GM19463 (cell line): ENCODE results near the gene SMIM33.
"Not testable (repeated sequence)": the region's sequence is repeated elsewhere in the genome, so short reads cannot be mapped to it uniquely, and the experiment has no call there.

Source experiments
- ATAC-seq: cut with Tn5 transposase; IDR thresholded peaks from one replicate; pipeline ENCODE4 v1.9.1; 2021; ENCODE audit warnings: mild to moderate bottlenecking, moderate library complexity; ENCODE audit not compliant: unreplicated experiment

SMIM33 gene

DNA sequence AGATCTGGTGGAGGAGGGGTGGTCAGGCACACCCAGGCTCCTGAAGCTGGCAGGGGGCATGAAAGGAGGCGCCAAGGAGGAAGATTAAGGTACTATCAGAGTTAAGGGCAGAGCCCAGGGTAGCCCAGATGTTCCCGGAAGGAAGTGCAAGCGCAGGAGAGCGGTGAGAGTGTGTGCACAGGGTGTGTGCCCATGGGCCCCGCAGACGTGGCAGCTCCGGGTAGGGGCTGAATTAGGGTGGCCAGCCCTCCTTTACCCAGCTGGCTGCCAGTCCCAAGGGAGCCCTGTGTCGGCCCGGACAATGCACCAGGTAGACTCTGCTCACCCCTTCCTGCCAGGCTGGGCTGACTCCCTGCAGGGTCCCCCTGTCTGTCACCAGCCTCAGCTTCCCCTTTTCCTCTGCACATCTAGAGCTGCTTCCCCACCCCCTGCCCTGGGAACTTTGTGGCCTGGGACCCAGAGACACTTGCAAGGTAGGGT is at the start of gene SMIM33:
TSS of gene SMIM33 (plus strand) at position 184 of the 480 bp plus-strand sequence. CDS start at position 302, 118 bp downstream.
- ATAC-seq, result no peak

DNA sequence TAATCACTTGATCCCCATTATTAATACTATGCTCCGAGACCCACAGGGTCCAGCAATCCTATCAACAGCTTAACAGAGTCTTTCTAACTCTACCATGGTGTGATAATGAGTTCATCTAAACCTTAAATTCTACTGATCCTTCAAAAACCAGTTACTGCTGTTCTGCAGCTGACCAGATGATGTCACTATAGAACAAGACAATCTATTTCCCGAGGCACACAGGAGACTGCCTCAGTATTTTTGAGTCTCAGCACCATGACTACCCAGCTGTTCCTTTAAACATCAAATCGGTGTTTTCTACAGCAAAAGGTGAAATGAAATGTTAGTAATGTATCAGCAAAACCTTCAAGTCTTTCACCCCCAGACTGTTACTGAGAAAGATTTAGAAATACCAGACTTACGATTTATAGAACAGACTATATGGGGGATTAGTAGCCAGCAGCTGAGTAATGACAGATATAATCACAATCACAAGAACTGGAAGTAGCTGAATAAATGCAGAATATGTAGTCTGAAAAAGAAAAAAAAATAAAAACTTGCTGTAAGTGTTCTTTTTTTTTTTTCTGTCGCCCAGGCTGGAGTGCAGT is 48.4 kb upstream of the SMIM33 start:
- no peak for ATAC-seq

DNA sequence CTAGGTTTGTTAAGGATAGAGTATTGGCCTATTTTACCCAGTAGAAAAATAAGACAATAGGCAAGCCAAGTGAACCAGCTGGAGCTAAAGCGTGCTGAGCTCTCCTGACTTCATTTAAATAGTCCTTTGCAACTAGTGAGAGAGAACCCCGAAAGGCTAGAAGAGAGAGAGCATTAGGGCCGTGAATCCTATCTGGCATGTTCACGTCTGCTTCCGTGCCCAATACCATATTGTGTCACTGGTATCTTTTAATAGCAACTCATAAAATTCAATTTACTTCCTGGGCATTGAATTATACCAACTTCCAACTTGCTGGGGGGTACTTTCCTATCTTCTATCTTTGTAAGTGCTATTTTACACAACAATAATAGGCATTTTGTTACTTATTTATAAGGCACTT is 45.3 kb upstream of the SMIM33 start:
- ATAC-seq, result no peak

DNA sequence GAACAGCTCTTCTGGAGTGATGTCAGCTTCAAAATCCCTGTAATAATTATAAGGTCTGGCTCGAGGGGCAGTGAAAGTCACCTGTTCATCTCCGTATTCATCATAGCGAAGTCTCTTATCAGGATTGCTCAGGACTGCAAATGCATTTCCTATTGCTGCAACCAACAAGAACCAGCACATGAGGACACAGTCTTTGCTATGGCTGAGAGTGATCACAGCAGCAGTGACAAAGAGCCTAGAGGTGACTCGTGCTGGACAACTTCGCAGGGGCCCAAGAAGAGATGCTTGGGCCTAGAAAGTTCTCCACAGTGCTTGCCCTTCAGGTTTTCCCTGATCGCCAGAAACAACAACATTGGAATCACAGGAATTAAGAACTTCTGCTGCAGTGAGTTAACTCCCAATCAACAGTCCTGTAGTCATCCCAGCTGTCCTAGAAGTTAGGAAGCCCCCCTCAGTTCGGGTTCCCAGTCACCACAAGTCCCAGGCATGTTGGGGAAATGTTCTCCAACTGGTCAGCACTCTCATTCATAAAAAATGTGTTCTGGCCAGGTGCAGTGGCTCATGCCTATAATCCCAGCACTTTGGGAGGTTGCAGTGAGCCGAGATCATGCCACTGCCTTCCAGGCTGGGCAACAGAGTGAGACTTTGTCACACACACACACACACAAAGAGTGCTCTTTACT is 44.5 kb upstream of the SMIM33 start:
- no peak for ATAC-seq

DNA sequence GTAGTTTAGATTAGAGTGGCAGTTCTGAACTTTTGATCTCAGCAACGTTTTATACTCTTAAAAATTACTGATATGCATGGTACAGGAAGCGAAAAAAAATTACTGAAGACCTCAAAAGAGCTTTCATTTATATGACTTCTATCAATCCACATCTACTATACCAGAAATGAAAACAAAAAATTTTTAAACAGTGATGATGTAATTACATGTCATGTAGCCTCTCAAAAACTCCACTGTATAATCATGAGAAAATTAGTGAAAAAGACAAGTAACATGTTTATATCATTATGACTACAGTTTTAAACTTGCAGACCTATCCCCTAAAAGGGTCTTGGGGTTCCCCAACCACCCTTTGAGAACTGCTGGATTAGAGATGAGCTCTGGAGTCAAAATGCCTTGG is 40.8 kb upstream of the SMIM33 start:
- ATAC-seq, result no peak

DNA sequence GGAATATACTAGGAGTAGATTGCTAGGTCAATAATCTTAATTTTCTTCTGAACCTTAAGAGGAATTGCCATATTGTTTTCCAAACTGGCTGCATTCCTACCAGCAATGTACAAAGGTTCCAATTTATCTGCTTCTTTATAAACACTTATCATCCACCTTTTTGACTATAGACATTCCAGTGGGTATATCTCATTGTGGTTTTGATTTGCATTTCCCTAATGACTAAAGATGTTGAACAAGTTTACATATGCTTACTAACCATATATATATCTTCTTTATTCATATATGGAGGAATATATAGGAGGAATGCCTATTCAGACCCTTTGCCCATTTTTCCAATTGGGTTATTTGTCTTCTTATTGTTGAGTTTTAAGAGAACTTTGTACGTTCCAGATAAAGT is 39.1 kb upstream of the SMIM33 start:
- ATAC-seq, result no peak

DNA sequence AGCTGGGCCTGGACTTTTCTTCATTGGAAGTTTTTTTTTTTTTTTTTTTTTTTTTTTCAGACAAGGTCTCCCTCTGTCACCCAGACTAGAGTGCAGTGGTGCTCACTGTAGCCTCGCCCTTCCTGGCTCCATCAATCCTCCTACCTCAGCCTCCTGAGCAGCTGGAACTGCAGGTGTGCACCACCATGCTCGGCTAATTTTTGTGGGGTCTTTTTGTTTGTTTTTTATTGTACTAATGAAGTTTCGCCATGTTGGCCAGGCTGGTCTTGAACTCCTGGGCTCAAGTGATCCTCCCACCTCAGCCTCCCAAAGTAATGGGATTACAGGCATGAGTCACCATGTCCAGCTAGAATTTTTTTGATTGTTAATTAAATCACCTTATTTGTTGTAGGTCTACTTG is 35.1 kb upstream of the SMIM33 start:
- no peak for ATAC-seq

DNA sequence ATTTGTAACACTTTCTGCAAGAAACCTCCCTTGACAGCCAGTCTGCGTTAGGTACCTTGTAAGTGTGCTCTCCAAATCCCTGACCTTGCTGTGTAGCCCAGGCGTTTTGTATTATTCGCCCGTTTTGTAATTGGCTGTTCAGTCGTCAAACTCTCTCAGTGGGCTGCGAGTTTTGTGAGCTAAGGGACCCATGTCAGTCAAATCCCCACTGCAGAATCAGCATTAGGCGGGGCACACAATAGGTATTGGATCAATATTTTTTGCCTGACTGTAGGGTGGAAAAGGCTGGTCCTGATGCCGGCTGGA is 32.1 kb upstream of the SMIM33 start:
- ATAC-seq, result no peak

DNA sequence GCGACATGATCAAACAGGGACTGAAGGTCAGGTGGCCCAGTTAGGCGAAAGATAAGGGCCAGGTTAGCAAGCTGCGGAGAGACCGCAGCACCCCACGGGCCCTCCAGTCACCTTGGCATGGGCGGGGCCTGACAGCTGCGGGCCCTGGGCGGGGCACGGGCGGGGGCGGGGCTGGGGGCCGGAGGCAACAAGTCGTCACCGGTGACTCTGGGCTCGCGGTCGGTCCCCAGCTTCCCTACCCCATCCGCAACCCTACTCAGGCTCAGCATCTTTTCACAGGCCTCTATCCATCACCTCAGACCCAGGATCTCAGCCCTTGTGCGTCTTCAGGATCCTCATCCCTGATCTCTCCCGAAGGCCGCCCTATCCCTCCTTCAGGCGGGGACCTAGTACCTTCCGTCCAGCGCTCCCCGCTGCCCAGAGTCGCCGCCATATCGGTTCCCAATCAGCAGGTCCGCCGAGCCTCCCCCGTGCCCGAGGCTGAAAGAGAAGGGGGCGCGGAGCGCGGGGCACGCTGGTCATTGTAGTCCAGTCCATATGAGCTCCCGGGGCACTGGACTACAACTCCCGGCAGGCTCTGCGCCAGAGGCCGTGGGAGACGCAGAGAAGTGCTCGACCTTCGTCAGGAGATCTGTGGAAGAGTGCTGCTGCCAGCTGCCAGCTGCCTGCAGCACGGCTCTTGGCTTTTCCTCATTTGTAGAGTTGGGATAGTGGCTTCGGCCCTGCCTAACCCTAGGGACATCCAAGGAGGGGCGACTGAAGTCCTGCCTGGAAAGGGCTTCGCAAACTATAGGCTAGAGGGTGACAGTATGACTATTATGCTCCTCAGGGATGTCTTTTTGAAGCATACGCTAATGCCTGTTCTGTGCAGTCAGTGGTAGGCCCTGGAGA is 31.5 kb upstream of the SMIM33 start, which contains the start of gene DNAJC18:
TSS of gene DNAJC18 (minus strand) at position 513 of the 891 bp plus-strand sequence. CDS start at position 433, 80 bp downstream.
- ATAC-seq, result peak; percentile 79

DNA sequence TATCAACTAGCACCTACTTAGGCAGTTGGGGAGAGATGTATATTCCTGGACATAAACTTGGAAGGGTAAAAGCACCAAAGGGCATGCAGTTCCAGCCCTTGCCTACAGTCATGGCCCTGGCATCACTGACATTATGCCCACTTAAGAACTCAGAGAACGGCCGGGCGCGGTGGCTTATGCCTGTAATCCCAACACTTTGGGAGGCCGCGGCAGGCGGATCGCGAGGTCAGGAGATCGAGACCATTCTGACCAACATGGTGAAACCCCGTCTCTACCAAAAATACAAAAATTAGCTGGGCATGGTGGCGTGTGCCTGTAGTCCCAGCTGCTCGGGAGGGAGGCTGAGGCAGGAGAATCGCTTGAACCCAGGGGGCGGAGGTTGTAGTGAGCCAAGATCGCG is 30.4 kb upstream of the SMIM33 start:
- ATAC-seq, result not testable (repeated sequence)

DNA sequence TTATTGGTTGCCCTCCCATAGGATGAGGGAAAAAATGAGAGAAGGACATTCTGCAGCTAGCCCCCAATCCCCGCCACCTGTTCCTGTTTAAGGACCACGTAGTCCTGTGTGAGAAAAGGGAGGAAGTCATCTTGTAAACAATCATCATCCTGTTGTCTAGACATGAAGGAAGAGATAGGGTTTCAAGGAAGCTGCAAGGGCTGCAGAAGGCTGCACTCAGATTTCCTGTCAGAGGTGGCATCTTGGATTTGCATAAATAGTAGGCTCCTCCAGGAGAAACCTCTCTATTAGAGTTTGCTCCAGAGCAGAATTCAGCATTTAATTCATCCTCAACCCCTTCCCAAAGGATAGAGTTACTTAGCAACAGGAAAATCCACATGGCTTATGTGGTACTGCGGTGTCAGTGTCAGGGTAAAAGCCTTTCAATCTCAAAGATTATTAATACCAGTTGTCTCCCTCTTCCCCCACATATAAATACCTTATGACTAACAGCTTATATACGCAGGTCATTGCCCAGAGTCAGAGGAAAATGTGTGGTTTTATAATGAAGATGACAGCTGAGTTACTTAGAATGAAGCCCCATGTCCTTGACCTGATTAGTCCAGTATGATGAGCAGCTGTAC is 26.9 kb upstream of the SMIM33 start:
- no peak for ATAC-seq

DNA sequence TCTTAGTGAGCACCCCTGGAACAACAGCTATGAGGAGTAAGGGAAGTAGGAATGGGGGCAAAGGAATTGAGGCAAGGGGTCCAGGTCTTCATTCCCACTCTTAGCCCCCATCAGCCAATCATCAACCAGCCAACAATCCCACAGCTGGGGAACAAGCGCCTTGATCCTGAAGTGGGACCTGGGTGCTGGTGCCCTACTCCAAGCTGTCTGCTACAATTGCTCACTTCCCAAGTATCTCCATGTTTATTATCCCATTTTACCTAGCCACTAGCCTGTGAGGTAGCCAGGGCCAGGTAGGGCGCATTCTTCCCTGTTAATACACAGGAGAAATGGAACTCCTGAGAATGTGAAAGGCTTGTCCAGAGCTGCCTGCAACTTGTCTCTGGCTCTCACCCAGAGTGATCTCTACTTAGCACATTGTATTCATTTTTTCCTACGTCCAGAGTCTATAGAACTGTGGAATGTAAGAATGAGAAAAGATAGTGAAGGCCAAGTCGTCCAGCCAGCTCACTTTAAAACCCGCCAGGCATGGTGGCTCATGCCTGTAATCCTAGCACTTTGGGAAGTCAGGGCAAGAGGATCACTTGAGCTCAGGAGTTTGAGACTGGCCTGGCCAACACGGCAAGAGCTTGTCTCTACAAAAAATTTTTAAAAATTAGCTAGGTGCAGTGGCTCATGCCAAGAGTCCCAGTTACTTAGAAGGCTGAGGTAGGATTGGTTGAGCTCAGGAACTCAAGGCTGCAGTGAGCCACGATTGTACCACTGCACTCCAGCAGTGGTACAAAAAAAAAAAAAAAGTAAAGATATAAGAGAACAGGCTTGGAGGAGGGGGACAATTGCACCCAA is 25.3 kb upstream of the SMIM33 start:
- ATAC-seq, result no peak

DNA sequence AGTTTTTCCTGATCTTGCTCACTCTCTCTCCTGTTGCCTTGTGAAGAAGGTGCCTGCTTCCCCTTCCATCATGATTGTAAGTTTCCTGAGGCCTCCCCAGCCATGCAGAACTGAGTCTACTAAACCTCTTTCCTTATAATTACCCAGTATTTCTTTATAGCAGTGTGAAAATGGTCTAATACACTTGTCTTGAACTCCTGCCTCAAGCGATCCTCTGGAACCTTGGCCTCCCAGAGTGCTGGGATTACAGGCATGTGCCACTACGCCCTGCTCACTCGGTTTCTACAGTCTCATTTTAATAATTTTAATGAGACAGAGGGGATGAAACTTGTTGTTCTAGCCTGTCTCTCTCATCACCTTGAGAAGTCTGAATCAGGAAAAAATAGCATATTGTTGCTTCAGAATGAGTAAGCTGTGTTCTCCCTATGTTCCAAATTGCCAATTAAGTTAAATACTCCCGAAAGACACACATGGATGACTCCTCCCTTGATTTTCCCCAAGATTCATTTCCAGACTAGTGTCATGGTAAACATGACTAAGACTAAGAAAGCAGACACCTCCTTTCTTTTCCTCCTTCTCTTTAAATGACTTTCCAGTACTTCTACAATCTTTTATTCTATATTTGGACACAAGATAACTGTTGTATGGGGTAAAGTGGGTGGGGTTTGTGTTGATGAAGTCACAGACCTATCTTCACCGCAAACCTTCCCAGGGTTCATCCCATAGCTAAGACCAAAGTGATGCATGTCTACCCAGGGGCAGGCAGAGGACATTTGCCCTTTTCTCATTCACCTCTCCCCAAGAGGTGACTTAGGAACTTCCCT is 23.6 kb upstream of the SMIM33 start:
- peak; percentile 70 for ATAC-seq

DNA sequence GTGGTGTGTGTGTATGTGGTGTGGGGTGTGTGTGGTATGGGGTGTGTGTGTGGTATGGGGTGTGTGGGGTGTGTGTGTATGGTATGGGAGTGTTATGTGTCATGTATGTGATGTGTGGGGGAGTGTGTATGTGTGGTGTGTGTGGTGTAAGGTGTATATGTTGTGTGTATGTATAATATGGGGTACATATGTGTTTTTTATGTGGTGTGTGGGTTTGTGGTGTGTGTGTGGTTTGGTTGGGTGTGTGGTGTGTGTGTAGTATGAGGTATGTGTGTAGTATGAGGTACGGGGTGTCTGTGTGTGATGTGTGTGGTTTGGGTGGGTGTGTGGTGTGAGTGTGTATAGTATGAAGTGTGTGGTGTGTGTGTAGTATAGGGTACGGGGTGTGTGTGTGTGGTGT is 19.6 kb upstream of the SMIM33 start:
- no peak for ATAC-seq

DNA sequence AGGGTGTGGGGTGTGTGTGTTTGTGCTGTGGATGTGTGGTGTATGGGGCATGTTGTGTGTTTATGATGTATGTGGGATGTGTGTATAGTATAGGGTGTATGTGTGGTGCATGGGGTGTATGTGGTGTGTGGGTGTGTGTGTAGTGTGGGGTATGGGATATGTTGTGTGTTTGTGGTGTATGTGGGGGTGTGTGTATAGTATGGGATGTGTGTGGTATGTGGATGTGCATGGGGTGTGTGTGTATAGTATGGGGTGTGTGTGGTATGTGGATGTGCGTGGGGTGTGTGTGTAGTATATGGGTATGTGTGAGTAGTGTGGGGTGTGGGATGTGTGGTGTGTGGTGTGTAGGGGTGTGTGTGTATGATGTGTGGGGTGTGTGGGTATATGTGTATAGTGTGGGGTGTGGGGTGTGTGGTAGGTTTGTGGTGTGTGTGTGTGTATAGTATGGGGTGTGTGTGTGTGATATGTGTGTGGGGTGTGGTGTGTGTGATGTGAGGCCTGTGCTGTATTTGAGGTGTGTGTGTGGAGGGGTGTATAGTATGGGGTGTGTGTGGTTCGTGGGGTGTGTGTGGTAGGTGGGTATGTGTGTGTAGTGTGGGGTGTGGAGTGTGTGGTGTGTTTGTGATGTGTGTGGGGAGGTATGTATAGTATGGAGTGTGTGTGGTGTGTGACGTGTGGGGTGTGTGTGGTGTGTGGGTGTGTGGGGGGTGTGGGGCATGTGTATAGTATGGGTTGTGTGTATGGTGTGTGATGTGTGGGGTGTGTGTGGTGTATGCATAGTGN is 18.7 kb upstream of the SMIM33 start:
- no peak for ATAC-seq

DNA sequence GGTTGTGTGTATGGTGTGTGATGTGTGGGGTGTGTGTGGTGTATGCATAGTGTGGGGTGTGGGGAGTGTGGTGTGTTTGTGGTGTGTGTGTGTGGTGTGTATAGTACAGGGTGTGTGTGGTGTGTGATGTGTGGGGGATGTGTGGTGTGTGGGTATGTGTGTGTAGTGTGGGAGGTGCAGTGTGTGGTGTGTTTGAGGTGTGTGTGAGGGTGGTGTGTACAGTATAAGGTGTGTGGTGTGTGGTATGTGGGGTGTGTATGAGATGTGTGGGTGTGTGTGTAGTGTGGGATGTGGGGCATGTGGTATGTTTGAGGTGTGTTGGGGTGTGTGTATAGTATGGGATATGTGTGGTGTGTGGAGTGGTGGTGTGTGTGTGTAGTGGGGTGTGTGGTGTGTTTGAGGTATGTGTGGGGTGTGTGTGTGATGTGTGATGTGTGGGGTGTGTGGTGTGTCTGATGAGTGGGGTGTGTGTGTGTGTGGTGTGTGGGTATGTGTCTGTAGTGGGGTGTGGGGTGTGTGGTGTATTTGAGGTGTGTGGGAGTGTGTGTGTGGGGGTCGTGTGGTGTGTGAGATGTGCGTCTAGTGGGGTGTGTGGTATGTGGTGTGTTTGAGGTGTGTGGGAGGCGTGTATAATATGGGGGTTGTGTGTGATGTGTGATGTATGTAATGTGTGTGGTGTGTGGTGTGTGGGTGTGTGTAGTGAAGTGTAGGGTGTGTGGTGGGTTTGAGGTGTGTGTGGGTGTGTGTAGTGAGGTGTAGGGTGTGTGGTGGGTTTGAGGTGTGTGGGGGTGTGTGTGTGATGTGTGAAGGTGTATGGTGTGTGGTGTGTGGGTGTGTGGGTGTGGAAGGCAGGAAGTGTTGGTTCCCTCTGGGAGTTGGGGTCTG is 16.9 kb upstream of the SMIM33 start:
- ATAC-seq, result no peak

DNA sequence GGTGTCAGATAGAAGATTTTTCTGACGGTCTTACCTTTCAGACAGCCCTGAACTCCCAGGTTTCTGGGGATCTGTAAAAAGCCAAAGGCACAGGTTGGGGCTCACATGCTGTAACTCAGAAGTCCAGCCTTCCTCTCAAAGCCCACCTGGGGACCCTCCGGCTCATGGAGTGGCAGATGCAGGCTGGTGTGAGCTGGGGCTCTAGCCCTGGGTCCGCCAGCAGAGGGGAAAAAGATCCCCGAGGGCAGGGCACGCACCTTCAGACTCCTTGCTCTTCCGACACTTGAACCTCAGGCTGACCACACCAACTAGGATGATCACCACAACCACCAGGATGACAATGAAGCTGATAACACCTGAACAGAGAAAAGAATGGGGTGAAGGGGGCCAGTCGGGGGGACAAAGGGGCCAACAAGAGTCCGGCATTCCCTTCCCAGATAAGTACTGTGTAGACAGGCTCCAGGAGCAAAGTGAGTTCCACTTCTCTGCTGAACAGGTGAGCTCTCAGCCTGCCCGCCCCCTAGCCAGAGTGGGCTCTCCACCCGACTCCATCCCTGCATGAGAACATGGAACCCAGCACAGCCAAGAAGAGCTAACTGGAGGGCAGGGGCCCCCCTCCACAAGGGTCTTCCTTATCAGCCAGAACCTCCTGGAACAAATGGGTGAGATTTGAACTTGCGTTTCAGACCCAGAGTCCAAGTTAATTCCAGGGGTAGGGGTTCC is 16.1 kb upstream of the SMIM33 start:
- no peak for ATAC-seq
